ENCODE measurements around the gene GRAP. TPM values are rescaled to one million over a fixed set of nuclear protein-coding genes. Genes with fewer than 3 reads are reported as not detected.

The GRAP gene
- total RNA-seq, 1 experiment from 2014 or later, result 0.55 TPM

DNA sequence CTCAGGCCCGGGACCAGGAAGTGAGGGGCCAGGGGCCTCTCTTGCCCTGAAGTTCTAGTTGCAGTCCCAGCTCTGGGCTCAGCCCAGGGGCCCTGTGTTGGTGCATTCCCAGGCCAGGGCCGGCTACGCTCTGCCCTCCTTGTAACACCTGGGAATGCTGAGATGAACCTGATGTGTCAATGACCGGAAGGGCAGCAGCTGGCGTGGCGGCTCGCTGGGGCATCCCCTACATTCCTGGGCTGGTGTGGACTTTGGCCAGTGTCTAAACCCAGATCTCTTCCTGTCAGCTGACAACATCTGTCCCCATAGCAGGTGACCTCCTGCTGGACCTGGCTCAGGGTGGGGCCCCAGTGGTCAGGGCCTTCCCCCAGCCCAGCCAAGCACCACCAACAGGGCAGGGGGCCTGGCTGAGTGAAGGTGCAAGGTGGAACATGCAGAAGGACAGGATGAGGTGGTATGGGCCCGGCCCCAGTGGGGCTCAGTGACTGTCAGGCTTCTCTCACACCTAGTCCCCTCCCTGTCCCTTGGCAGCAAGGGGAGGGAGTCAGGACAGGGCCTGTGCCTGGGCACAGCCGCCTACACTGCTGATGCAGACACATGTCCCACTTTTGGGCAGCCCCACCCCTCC lies 58.1 kb downstream of the GRAP start:
- Mint-ChIP-seq H3K9me3 (no peaks in the 10 kb centered on the region), H3K36me3 (ENCODE audit: insufficient read depth in 1 of 3, low read depth in 3 of 3) (peaks cover 7 to 40% (median 31%) of the 10 kb centered on the region in 3 experiments; a peak in 6 of 7 replicates), H3K27me3 (ENCODE audit: low read depth) (no peaks in the 10 kb centered on the region), H3K4me1 (peaks cover 0 to 3% of the 10 kb centered on the region in 2 experiments; a peak in 2 of 4 replicates), H3K4me3 (no peak overlapping the region), H3K27ac (no peak overlapping the region)
- no peak overlapping the region for H3K27ac ChIP-seq (ENCODE audit: insufficient read length, low read depth, low read length)
- no peak overlapping the region for H3K56ac ChIP-seq (ENCODE audit: insufficient read length, low read depth, low read length)
- no peak overlapping the region for H3T11ph ChIP-seq (ENCODE audit: low read length)
- H2BK20ac ChIP-seq (ENCODE audit: low read depth, low read length, poor library complexity, severe bottlenecking), result no peak overlapping the region
- no peak overlapping the region for H3K14ac ChIP-seq (ENCODE audit: insufficient read depth, low read length)
- no peak overlapping the region for H2AFZ ChIP-seq (ENCODE audit: low read length)
- TF ChIP-seq, protein P1, sequence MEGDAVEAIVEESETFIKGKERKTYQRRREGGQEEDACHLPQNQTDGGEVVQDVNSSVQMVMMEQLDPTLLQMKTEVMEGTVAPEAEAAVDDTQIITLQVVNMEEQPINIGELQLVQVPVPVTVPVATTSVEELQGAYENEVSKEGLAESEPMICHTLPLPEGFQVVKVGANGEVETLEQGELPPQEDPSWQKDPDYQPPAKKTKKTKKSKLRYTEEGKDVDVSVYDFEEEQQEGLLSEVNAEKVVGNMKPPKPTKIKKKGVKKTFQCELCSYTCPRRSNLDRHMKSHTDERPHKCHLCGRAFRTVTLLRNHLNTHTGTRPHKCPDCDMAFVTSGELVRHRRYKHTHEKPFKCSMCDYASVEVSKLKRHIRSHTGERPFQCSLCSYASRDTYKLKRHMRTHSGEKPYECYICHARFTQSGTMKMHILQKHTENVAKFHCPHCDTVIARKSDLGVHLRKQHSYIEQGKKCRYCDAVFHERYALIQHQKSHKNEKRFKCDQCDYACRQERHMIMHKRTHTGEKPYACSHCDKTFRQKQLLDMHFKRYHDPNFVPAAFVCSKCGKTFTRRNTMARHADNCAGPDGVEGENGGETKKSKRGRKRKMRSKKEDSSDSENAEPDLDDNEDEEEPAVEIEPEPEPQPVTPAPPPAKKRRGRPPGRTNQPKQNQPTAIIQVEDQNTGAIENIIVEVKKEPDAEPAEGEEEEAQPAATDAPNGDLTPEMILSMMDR (conservative IDR thresholded peaks at IDR 0.05), result no peak
- no CpG with 5 or more reads among the region's 9 CpGs for WGBS (ENCODE audit: extremely low coverage, insufficient read length, low lambda C conversion rate)
- no peak overlapping the region for H3K23ac ChIP-seq (ENCODE audit: insufficient read length, low read depth, low read length)
- H4K20me1 ChIP-seq (ENCODE audit: control insufficient read depth, insufficient read depth, insufficient read length), result no peaks in the 10 kb centered on the region
- no peak overlapping the region for H2BK12ac ChIP-seq (ENCODE audit: insufficient read length, low read depth, low read length)
- no peak overlapping the region for H3K4me2 ChIP-seq (ENCODE audit: insufficient read depth, insufficient read length, low read length)
- H2AK5ac ChIP-seq (ENCODE audit: insufficient read length, low read length), result no peak overlapping the region
- H2BK15ac ChIP-seq (ENCODE audit: low read depth, low read length), result no peak overlapping the region
- no peaks in the 10 kb centered on the region for H3K9me3 ChIP-seq (ENCODE audit: control insufficient read depth, low read depth, low read length)
- H3K27me3 ChIP-seq (ENCODE audit: insufficient read depth, low read length), result no peaks in the 10 kb centered on the region
- H3K9ac ChIP-seq (ENCODE audit: extremely low read depth, insufficient read length, low read length), result no peak overlapping the region
- no peaks in the 10 kb centered on the region for H3K23me2 ChIP-seq (ENCODE audit: insufficient read length, low read depth, low read length, poor library complexity, severe bottlenecking)
- no peak overlapping the region for H4K5ac ChIP-seq (ENCODE audit: insufficient read length, low read depth, low read length)
- H4K8ac ChIP-seq (replicated peaks; ENCODE audit: insufficient read length, low read depth, low read length), result no peak overlapping the region
- H4K91ac ChIP-seq (ENCODE audit: insufficient read length, low read depth, low read length), result no peak overlapping the region
- no peak overlapping the region for H3K4ac ChIP-seq (ENCODE audit: low read depth, low read length)
- no peak for DNase-seq
- no peak overlapping the region for H2BK120ac ChIP-seq (ENCODE audit: low read depth, low read length, poor library complexity, severe bottlenecking)
- no peaks in the 10 kb centered on the region; the same call in 1 of the 2 replicates for H3K79me2 ChIP-seq (ENCODE audit: insufficient read depth, low read length)
- no peaks in the 10 kb centered on the region for H3K79me1 ChIP-seq (ENCODE audit: insufficient read depth, low read depth, low read length, poor library complexity, severe bottlenecking)
- no peak overlapping the region for H2BK5ac ChIP-seq (ENCODE audit: insufficient read length, low read length)
- H3K4me1 ChIP-seq (ENCODE audit: insufficient read depth, low read length), result no peaks in the 10 kb centered on the region
- H3K18ac ChIP-seq (ENCODE audit: insufficient read length, low read depth, low read length), result no peak overlapping the region

Measured in H9 (cell line).